ENCODE data around the gene TTLL11.

- TF ChIP-seq CTCF (IDR thresholded peaks at IDR 0.05) (no peak), EP300 (IDR thresholded peaks at IDR 0.05; ENCODE audit: low read depth) (no peak)
These were observed 233.5 kb downstream of the TTLL11 start for GRCh38 chr9:121859646-121860045.

Measured in transverse colon (tissue), 3 donors.